Measurements from ENCODE around the gene FOXN4.

FOXN4 gene

DNA sequence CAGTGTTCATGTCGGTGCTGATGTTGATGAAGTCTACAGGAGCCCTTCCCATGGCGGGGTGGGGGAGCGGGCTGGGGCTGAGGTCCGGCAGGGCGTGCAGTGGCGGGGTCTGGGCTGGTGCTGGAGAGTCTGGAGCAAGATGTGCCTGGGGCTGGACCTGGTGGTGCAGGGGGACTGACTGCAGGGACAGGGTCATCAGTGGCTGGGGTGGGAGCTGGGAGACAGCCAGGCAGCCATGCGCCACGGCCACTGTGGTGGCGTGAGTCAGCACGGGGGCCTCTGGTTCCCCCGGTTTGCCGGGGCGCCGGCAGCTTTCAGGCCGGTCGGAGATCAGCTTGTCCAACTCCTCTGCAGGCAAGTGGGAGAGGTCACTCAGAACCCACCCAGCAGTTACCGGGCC, 27.6 kb downstream of the FOXN4 start:
- no peak for TF ChIP-seq CTCF (IDR thresholded peaks at IDR 0.05; ENCODE audit: extremely low read depth, missing control alignments)
- no peak for DNase-seq (ENCODE audit: low spot score)

- DNase-seq (ENCODE audit: low spot score), result no peak
- no peak for TF ChIP-seq CTCF (IDR thresholded peaks at IDR 0.05; ENCODE audit: extremely low read depth, missing control alignments)
Observed at GRCh38 chr12:109279525-109279924, 29.6 kb downstream of the FOXN4 start.

- TF ChIP-seq CTCF (IDR thresholded peaks at IDR 0.05; ENCODE audit: extremely low read depth, missing control alignments), result no peak
- DNase-seq (ENCODE audit: low spot score), result no peak
Observed at GRCh38 chr12:109278912-109279311, 30.2 kb downstream of the FOXN4 start.

DNA sequence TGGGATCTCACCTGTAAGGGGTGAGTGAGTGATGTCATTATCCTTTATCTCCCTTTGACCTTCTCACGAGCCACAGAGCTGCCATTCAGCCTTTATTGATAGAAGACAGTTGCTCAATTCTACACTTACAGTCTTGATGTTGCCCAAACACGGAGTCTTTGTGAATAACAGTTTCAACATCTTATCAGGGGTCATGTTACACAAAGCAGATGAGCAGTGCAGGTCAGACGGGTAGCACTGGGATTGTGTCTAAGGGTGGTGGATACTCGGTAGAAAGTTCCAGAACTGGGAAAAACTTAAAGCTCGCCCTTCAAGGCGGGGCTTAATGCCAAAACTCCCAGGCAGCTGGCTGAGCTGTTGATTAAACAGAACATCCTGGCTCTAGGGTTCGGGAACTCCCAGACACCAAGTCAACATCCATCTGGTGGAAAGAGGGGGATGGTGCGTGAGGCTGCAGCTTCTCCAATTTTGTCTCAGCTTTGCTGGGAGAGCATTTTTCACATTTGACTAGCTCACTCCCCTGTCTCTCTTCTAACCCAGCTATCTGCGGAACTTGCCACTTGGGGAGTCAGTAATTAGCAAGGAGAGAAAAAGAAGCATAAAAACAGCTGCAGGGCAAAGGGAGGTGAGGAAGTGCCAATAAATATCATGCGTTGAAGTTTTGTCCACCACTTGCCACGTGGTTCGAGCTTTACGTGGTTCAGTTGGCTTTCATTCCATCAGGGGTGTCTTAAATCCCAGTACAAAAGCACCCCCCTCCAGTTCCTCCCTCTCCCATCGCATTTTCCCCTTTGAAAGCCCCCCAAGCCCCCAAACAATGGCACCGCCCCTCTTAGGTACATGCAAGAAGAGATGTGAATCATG, 31.0 kb downstream of the FOXN4 start:
- no peak for DNase-seq (ENCODE audit: low spot score)
- no peak for TF ChIP-seq CTCF (IDR thresholded peaks at IDR 0.05; ENCODE audit: extremely low read depth, missing control alignments)

DNA sequence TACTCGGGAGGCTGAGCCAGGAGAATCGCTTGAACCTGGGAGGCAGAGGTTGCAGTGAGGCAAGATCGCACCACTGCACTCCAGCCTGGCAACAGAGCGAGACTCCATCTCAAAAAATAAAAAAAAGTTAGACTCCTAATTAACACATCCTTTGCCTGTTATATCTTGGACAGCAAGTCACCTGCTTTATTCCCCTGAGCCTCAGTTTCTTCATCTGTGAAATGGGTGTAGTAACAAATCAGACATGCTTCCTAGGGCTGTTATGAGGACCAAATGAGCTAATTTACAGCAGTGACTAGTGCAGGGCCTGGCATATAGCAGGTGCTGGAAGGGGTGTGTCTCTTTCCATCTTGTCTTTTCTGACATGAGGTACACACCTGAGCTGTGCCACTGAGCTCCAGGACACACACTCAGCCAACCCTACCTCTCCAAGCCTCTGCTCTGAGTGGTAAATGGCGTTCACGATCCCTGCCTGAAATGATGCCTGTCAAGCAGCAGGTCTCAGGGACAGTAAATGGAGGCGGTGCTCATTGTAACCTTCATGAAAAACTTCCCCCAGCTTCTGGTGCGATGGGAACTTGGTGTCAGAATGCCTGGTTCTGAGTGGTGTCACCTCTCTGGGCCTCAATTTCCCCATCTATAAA, 31.7 kb downstream of the FOXN4 start:
- no peak for TF ChIP-seq CTCF (IDR thresholded peaks at IDR 0.05; ENCODE audit: extremely low read depth, missing control alignments)

DNA sequence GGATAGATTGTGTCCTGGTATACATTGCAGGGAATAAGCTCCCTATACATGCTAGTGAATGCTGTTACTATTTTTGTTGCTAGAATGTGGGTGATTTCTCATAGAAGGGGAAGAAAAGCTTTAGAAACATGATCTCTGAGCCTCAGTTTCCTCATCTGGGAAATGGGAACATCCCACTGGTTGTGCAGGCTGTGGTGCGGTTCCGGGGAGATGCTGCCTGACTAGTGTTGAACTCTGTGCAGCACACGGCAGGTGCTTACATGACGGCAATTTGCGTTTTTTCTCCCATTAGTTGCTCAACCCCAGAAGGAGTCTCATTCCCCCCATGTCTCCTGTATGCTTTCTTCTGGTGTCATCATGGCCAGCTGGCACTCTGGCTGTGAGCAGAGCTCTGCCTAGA, 32.9 kb downstream of the FOXN4 start:
- TF ChIP-seq CTCF (IDR thresholded peaks at IDR 0.05; ENCODE audit: extremely low read depth, missing control alignments), result no peak
- no peak for DNase-seq (ENCODE audit: low spot score)

More for the DNA sequence above, 31.7 kb downstream of the FOXN4 start:
- DNase-seq (ENCODE audit: low spot score), result no peak

GRCh38 chr12:109275173-109275572, 33.9 kb downstream of the FOXN4 start:
- DNase-seq (ENCODE audit: low spot score), result no peak
- TF ChIP-seq CTCF (IDR thresholded peaks at IDR 0.05; ENCODE audit: extremely low read depth, missing control alignments), result no peak

All from GM20000 (cell line).